ENCODE measurements around the gene AIG1.

AIG1 gene

DNA sequence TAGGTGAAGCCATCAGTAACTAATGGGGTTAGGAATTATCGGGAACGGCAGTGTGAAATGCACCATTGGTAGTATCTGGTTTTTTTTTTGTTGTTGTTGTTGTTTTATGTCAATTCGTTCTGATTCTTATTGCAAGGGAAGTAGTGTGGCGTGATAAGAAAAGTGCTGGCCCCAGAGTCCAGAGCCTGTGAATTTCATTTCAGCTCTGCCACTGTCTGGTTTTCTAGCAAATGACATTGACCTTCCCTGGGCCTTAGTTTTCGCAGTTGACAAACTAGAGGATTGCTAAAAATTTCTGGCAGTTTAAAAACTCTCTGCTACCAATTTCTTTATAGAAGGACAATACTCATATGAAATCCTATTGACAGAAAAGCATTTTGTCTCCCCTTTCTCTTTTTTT lies 161.6 kb downstream of the AIG1 start:
- H3K4me3 ChIP-seq (ENCODE audit: low read depth, low read length): no peak overlapping the region
- TF ChIP-seq CTCF (IDR thresholded peaks at IDR 0.05; ENCODE audit: low read depth, low read length): no peak

DNA sequence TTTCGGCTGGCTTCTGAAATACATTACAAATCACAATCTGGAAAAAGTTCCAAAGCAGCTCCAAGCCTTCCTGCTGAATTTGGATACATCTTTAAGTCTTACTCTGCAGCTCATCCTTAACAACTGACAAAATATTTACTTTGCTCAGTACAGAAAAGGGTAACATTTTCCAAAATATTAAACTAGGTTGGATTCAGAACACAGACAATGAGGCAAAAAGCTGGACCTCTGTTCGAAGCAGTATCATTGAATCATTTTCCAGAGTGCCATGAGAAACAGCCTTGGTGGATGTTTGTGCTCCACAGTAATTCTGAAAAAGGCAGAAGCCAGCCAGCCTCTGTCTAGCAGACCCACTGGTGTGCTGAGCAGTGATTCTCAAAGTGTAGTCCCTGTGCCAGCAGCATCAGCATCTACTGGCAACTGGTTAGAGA lies 162.1 kb downstream of the AIG1 start:
- H3K4me3 ChIP-seq (ENCODE audit: low read depth, low read length): no peak overlapping the region
- TF ChIP-seq CTCF (IDR thresholded peaks at IDR 0.05; ENCODE audit: low read depth, low read length): no peak

- TF ChIP-seq CTCF (IDR thresholded peaks at IDR 0.05; ENCODE audit: low read depth, low read length): no peak
- H3K4me3 ChIP-seq (ENCODE audit: low read depth, low read length): no peak overlapping the region
Observed at GRCh38 chr6:143223895-143224294, 163.2 kb downstream of the AIG1 start.

DNA sequence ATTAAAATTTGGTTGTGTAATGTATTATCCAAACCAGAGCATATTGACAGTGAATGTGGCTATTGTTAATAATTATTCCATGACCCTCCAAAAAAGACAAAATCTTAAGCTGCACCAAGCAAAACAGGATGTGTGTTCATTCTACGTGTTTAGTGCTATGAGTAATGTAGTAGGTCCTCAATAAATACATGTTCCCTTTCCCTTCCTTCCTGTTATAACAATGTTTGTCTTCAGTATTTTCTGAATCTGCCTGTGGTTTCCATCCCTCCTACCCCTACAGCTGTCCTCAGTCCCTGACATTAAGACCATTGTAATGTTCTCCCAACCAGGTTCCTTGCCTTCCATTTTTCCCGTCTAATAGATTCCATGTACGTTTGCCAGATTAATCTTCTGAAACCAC lies 163.8 kb downstream of the AIG1 start:
- H3K4me3 ChIP-seq (ENCODE audit: low read depth, low read length): no peak overlapping the region
- TF ChIP-seq CTCF (IDR thresholded peaks at IDR 0.05; ENCODE audit: low read depth, low read length): no peak

GRCh38 chr6:143225929-143226328 lies 165.2 kb downstream of the AIG1 start:
- no peak overlapping the region for H3K4me3 ChIP-seq (ENCODE audit: low read depth, low read length)
- TF ChIP-seq CTCF (IDR thresholded peaks at IDR 0.05; ENCODE audit: low read depth, low read length): no peak

GRCh38 chr6:143227675-143228074 lies 167.0 kb downstream of the AIG1 start:
- TF ChIP-seq CTCF (IDR thresholded peaks at IDR 0.05; ENCODE audit: low read depth, low read length): no peak

DNA sequence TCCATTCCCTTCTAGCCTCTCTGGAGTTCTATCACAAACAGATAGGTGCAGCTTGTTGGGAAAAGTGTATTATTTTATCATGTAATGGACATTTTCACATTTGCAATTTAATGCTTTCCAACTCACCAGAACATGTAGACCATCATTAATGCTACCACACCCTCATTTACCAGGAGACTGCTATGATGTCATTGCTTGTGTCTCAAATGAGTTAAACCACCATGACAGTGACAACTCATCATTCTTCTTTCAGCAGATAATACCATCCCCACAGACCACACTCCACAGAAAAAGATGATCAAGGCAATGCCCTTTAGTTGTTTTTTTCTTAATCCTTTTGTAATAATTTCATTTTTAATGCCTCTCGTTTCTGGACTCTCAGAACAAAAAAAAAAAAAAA lies 168.7 kb downstream of the AIG1 start:
- no peak overlapping the region for H3K4me3 ChIP-seq (ENCODE audit: low read depth, low read length)

More at GRCh38 chr6:143227675-143228074, 167.0 kb downstream of the AIG1 start:
- no peak overlapping the region for H3K4me3 ChIP-seq (ENCODE audit: low read depth, low read length)

More for the DNA sequence above, 168.7 kb downstream of the AIG1 start:
- no peak for TF ChIP-seq CTCF (IDR thresholded peaks at IDR 0.05; ENCODE audit: low read depth, low read length)
